AG08395 (cell line): Measurements from ENCODE around the gene CYB5R3.
"Not testable (repeated sequence)": the region's sequence is repeated elsewhere in the genome, so short reads cannot be mapped to it uniquely, and the experiment has no call there.

Experiments
- DNase-seq: peaks from one replicate; pipeline ENCODE4 v3.0.0; 2012; ENCODE audit warnings: mixed read lengths, low spot score

CYB5R3 gene

DNA sequence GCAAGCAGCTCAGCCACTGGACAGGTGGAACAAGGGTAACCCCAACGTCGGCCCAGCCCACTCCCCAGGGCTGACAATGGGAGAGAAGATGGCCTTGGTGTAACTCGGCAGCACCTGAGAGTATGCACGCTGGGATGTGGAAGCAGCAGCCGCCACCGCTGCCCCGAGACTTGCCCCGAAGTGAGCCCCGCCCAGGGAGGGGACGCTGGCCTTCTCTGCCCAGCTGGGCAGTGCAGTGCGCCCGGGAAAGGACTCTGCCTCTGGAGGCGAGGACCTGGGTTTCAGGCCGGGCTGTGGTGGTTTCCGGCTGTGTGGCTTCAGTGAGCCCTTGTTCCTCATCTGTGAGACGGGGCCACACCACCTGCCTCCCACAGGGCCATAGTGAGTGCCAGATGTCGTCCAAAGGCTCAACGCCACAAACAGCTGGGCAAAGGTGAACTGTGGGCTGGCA is 25.9 kb downstream of the CYB5R3 start:
- no peak for DNase-seq

GRCh38 chr22:42622061-42622710 is 27.0 kb downstream of the CYB5R3 start:
- DNase-seq = no peak

- peak; percentile 94 for DNase-seq
These were observed 27.6 kb downstream of the CYB5R3 start for GRCh38 chr22:42621505-42622002.

- DNase-seq = no peak
These were observed 29.1 kb downstream of the CYB5R3 start for GRCh38 chr22:42620084-42620483.

GRCh38 chr22:42619261-42620063 is 29.7 kb downstream of the CYB5R3 start:
- no peak for DNase-seq

- DNase-seq = no peak
These were observed 31.8 kb downstream of the CYB5R3 start for GRCh38 chr22:42617155-42617983.

GRCh38 chr22:42615860-42616175 is 33.4 kb downstream of the CYB5R3 start:
- peak; percentile 20 for DNase-seq

GRCh38 chr22:42615092-42615859 is 33.9 kb downstream of the CYB5R3 start:
- DNase-seq = peak; percentile 92

GRCh38 chr22:42614312-42615091 is 34.7 kb downstream of the CYB5R3 start, which contains the start of gene POLDIP3:
POLDIP3 (minus strand) TSS chr22:42614883; CDS start chr22:42614857, 26 bp downstream.
- peak; percentile 97 for DNase-seq

GRCh38 chr22:42613872-42614301 is 35.3 kb downstream of the CYB5R3 start:
- DNase-seq = peak; percentile 18

GRCh38 chr22:42612336-42612735 is 36.9 kb downstream of the CYB5R3 start:
- DNase-seq = no peak

- DNase-seq = no peak
These were observed 38.1 kb downstream of the CYB5R3 start for GRCh38 chr22:42611051-42611450.

DNA sequence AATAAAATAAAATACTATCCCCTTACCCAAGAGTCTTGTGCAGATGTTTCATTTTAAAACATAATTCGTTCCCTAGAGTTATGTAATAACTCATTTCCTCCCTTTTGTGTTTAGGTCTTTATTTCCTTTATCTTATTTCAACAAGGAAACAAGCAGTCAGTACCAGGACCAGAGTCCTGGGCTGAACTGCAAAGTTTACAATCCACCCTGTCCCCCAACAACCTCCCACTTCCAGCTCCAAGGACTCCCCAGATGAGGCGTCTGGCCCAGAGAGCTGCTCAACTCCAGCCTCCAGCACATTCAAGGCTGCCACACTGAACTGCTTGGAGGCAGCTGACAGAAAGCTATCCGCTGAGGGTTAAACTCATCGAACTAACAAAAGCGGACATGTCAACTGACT is 39.0 kb downstream of the CYB5R3 start:
- no peak for DNase-seq

GRCh38 chr22:42608823-42609361 is 40.3 kb downstream of the CYB5R3 start:
- peak; percentile 64 for DNase-seq

GRCh38 chr22:42608136-42608822 is 40.9 kb downstream of the CYB5R3 start:
- DNase-seq = no peak

GRCh38 chr22:42607641-42608040 is 41.6 kb downstream of the CYB5R3 start:
- not testable (repeated sequence) for DNase-seq

GRCh38 chr22:42604403-42604802 is 44.8 kb downstream of the CYB5R3 start:
- peak; percentile 62 for DNase-seq

- no peak for DNase-seq
These were observed 45.8 kb downstream of the CYB5R3 start for GRCh38 chr22:42603427-42603826.

DNA sequence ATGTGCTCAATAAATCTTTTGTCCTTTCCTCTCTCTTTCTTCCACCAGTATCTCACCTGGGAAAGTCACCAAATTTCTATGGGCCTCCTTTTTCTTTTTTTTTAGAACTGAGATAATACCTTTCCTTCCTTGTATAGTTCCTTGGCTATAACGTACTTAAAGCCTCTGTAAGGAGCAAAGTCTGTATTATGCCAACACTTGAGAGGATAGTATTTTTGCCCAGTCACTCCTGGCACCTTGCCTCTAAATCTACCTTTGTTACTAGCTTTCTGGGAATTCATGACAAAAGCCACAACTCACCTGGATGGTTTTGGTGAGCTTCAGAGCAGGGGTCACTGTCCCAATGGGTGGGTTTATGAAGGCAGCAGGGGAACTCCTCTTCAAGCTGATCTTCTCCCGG is 46.7 kb downstream of the CYB5R3 start:
- DNase-seq = no peak
